ENCODE results near the gene SEC14L2.
"Not testable (repeated sequence)": the region's sequence is repeated elsewhere in the genome, so short reads cannot be mapped to it uniquely, and the experiment has no call there.

The SEC14L2 gene

DNA sequence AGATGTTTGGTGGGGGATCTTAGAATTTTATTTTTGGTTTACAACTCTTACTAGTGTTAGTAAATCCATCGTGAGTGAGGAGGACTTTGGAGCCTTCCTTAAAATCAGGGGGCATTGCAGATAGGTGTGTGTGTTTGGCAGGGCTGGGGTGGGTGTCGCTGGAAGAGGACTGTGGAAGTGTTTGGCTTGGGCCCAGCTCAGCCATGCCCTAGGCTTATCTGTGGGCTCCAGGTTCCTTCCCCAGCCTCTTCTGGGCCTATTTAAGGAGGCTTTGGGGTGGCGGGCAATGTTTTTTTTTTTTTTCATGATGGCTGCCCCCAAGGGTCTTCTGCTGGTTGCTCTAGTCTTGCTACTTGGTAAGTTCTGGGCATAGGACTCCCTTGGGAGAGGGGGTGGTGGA is 50.8 kb downstream of the SEC14L2 start:
- no peak overlapping the region for H3K4me3 ChIP-seq (ENCODE audit: low read depth, low read length)

DNA sequence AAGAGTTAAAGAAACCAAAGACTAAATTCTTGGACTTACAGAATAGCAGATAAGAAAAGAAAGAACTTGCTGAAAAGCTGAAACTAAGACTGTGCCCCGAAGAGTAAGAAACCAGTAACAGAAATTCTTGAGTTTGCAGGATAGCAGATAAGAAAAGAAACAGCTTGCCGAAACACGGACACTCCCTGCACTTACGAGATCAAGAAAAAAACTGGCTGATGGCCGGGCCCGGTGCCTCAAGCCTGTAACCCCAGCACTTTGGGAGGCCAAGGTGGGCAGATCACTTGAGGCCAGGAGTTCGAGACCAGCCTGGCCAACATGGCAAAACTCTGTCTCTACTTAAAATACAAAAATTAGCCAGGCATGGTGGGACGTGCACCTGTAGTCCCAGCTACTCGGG is 54.7 kb downstream of the SEC14L2 start:
- H3K4me3 ChIP-seq (ENCODE audit: low read depth, low read length), result not testable (repeated sequence)

DNA sequence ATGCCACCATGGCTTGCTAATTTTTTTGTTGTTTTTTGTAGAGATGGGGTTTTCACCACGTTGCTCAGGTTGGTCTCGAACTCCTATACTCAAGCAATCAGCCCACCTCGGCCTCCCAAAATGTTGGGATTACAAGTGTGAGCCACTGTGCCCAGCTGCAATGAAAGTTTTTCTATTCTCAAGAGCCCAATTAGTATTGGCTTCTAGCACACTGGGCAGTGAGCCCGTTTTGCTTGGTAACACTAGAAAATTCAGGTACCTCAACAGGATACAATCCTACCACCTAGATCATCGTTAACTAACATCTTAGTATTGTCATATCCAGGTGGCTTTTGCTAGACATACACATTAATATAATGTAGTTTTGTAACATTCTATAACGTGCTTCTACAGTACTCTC is 56.0 kb downstream of the SEC14L2 start:
- no peak overlapping the region for H3K4me3 ChIP-seq (ENCODE audit: low read depth, low read length)

DNA sequence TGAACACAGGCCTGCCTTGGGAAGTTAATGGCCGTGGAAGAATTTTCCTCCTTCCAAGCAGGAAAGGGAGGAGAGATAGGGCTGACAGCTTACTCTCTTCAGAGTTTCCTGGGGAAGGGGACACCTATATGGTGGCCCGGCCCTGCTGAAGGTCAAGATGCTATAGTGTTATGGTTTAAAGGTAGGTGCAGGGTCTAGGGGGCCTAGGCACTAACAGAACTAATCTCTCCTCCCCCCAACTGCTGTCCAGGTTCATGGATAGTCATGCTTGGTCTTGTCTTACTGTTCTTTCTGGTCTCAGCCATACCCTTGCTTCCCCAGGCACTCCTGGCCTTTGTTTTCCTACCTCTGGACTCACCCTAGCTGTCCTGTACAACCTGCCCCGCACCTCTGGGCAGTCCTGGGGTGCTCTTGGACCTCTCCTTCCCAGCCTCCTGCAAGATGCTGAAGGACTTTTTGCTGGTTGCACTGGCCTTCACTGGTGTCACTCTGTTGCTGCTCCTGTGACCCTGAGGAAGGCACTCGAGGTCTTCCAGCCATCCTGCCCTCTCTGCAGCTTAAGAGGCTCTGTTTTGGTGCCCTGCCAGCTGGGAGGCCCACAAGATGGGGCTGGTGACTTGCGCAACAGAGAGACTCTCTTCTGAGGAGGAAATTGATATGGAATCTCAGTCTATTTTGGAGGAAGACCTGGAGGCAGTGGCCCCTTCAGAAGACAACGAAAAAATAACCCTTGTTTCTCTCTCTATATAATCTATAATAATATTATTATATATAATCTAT is 57.1 kb downstream of the SEC14L2 start:
- H3K4me3 ChIP-seq (ENCODE audit: low read depth, low read length), result no peak overlapping the region

DNA sequence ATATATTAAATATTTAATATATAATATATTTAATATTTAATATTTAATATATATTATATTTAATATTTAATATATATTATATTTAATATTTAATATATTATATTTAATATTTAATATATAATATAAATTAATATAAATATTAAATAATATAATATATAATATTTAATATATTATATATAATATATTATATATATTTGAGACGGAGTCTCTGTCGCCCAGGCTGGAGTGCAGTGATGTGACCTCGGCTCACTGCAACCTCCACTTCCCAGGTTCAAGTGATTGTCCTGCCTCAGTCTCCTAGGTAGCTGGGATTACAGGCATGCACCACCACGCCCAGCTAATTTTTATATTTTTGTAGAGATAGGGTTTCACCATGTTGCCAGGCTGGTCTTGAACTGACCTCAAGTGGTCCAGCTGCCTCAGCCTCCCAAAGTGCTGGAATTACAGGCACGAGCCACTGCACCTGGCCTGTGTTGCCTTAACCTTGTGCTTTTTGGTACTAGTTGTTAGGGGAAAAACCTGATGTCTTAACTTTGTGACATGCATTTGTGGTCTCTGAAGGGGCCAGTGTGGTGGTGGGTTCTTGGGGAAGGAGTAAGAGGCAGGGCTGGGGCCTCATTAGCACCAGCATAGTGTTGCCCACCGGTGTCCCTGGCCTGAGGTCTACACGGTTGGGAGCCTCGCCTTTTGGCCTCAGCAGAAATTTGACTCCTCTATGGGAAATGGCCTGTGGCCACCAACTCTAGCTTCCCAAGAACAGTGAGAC is 58.4 kb downstream of the SEC14L2 start:
- H3K4me3 ChIP-seq (ENCODE audit: low read depth, low read length), result no peak overlapping the region

DNA sequence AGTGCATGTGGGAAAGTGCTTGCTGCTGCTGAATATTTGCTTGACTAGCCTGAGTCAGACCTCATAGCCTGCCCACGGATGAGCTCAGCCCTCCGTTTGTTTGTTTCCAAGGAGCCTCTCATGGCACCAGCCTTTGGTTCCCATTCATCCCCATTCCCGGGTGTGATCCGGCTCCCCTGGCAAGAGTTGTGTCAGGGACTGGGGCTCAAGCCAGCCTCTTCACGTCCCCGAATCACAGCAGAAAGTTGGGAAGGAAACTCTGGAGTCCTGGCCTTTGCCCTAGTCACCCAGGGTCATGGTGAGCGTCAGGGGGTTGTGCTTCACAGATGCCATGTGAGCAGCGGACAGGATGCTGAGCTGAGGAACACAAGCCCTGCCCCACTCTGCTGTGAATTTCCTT is 61.2 kb downstream of the SEC14L2 start:
- no peak overlapping the region for H3K4me3 ChIP-seq (ENCODE audit: low read depth, low read length)

DNA sequence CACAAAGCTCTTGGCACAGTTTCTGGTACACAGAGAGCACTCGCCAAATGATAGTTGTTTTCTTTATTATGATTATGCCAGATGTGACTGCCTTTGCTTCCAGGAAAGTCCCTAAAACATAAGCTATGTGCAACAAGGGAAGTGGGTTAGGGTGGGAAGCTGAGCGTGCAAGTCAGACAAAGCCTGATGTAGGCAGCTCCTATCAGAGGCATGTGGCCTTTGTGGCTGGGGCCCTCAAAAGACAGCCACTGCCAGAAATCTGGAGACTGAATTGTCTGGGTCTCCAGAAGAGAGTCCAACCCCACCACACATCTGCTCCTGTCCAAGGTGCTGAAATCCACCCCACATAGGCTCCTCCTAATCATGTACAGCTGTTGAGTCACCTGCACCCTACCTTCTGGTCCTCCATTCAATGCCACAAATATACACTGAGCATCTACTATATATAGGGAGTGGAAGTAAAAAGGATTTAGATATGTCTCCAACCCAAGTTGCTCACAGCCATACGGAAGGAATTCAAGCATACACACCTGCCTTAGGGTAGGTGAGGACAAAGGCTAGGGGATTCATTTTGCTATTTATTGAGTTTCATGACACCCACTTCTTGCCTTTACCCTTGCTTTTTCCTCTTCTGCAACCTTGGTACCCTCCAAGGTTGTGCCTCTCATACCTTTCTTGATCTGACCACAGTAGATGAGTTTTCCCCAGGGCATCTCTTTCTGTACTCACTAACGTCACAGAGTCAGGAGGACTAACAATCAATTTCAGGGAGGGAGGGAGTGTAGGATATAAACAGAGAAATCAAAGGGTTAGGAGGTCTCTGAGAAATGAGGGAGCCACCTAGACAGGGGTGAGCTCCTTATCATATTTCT is 62.6 kb downstream of the SEC14L2 start:
- no peak overlapping the region for H3K4me3 ChIP-seq (ENCODE audit: low read depth, low read length)

DNA sequence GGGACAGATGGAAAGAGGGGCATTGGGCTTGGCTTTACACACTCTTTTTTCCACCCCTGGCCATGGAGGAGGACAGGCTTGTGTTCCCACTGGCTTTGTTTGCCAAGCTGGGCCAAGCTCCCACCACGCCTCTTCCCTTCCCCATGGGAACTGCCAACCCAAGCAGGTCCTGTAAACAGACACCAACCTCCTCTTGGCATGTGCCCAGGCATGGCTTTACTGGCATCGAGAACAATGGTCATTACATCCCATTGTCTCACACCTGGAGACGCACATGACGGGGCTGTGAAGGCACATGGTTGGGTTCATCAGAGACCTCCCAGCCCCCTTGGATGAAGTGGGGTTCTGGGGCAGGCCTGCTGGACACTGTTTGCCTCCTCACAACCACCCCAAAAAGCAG is 63.3 kb downstream of the SEC14L2 start:
- no peak overlapping the region for H3K4me3 ChIP-seq (ENCODE audit: low read depth, low read length)

DNA sequence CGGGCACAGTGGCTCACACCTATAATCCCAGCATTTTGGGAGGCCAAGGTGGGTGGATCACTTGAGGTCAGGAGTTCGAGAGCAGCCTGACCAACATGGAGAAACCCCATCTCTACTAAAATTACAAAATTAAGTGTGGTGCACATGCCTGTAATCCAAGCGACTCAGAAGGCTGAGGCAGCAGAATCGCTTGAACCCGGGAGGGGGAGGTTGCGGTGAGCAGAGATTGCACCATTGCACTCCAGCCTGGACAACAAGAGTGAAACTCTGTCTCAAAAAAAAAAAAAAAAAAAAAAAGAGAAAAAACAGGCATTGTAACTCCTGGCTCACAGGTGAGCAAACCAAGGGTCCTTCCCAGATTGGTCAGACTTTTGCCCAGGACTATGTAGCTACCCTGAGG is 63.7 kb downstream of the SEC14L2 start:
- not testable (repeated sequence) for H3K4me3 ChIP-seq (ENCODE audit: low read depth, low read length)

DNA sequence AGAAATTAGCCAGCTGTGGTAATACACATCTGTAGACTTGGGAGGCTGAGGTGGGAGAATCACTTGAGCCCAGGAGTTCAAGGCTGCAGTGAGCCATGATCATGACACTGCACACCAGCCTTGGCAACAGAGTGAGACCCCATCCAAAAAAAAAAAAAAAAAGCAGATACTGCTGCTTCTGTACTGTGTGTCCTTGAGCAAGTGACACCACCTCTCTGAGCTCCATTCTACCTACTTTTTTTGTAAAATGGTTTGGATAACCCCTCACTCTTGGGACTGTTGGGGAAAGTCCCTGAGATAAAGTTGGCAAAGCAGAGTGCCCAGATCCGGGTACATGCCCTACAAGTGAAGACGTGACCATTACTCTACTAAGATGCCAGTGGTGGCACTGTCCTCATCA is 72.3 kb downstream of the SEC14L2 start:
- H3K4me3 ChIP-seq (ENCODE audit: low read depth, low read length), result no peak overlapping the region

DNA sequence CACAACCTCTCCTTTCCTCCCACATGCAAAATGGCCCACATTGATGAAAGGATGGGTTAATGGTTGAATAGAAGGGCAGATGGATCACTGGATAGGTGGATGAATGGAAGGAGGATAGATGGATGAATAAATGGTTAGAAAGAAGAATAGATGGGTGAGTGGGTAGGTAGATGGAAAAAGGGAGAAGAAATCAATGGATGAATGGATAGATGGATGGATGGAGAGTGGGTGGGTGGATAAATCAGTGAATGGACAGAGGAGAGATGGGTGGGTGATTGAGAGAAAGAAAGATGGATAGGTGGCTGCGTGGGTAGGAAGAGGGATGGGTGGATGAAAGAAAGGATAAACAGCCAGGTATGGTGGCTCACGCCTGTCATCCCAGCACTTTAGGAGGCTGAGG is 73.8 kb downstream of the SEC14L2 start:
- no peak overlapping the region for H3K4me3 ChIP-seq (ENCODE audit: low read depth, low read length)

DNA sequence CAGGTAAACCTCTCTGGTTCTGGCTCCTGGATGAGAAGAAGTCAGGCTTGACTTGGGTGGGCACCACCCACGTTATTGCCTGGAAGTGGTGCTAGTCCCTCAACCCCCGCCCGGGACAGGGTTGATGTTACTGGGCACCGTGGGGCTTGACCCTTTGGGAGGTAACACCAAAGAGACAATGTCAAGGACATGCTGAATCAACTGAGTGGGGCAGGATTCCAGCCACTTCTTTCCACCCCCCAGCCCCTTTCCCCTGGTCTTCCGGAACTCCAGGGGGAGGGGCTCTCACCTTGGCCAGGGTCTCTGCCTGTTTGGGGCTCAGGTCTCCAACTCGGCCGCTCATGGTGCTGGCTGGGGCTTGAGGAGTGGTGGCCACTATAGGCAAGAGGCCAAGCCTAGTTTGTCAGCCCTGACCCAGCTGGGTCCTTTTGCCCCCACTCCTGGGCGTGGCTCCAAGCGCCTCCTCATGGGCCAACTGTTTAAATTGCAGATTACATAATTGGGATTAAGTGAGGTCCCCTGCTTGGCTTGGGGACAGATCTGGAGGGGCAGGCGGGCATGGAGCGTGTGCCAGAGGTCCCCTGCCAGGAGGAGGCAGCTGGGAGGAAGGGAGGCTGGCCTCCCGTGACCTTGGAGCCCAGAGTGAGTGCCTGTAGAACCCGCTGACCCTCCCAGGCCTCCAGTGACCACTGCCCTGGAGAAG is 74.9 kb downstream of the SEC14L2 start, which contains the start of gene SEC14L3:
TSS of gene SEC14L3 (minus strand) at position 402 of the 703 bp plus-strand sequence. CDS start at position 343, 59 bp downstream.
- H3K4me3 ChIP-seq (ENCODE audit: low read depth, low read length), result no peak within 1 kb of the TSS

DNA sequence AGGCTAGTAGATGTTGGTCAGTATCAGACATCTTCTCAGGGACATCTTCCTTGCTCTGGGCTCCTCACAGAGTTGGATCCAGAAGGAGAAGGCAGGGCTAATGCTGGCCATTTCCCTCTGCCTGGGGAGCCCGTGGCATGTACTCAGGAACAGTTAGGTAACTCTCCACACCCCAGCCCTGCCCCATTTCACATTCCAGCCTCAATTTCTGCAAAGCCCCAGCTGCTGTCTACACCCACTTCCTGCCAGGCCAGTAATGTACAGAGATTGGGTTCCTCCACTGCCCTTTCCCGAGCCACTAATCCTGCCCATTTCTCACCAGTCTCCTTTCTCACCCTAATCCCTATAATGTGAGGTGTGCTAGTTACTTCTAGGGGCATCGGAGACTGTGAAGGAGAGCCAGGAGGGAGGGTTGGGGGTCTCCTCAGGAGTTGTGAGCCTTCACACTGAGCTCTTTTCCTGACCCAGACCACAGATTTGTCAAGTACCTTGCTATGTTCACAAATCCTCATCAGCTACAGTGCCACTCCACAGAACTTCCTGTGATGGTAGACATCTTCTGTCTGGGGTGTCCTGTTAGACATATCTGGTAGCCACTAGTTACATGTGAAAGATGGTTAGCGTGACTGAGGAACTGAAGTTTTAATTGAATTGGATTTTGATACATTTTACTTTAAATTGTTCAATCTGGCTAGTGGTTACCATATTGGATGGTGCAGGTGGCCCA is 76.3 kb downstream of the SEC14L2 start:
- H3K4me3 ChIP-seq (ENCODE audit: low read depth, low read length), result no peak overlapping the region

DNA sequence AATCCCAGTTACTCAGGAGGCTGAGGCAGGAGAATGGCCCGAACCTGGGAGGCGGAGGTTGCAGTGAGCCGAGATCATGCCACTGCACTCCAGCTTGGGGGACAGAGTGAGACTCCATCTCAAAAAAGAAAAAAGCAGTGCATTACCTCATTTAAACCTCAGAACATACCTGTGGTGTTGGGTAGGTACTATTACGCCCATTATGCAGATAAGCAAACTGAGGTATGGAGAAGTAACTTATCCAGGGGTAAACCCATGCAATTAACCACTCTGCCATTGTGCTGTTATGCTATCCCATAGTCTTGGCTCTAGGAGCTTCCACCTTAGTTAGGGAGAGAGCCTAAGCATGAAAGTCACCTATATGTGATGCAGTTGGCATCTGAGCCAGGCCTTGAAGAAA is 77.3 kb downstream of the SEC14L2 start:
- no peak overlapping the region for H3K4me3 ChIP-seq (ENCODE audit: low read depth, low read length)
